IMR-90 (cell line): ENCODE results near the gene CORO7. TPM values are rescaled to one million over a fixed set of nuclear protein-coding genes. Genes with fewer than 3 reads are reported as not detected.

Experiments
- ATAC-seq: fragments of 200-7000 bp; cut with Tn5 transposase; 2 replicates; pipeline ENCODE4 v1.9.1; 2020; ENCODE audit warnings: low read depth, mild to moderate bottlenecking, moderate library complexity
- BruUV-seq: library from RNA; stranded (reverse); fragments of 400-500 nt; replicated peaks from 2 replicates; lab custom pipeline; 2021; lab: Mats Ljungman, UMichigan
- CTCF ChIA-PET: fragments of 300-600 bp; formaldehyde crosslinking; extraction: SDS; loops from one replicate; lab custom pipeline; 2021; ENCODE audit warnings: antibody characterized with exemption; lab: Yijun Ruan, JAX
- POLR2A ChIA-PET: fragments of 300-600 bp; sonication (Branson Sonifier 250); formaldehyde crosslinking; loops from one replicate; lab custom pipeline; 2022; ENCODE audit warnings: antibody characterized with exemption; ENCODE audit not compliant: unreplicated experiment; lab: Charles Lee
- DNase-seq: peaks from one replicate; pipeline ENCODE4 v3.0.0; 2013
- H2AFZ ChIP-seq: replicated peaks from 2 replicates; pipeline ENCODE3; 2013; ENCODE audit warnings: low read length, mild to moderate bottlenecking; ENCODE audit not compliant: poor library complexity
- H2AK5ac ChIP-seq: 2 replicates; pipeline ENCODE4 v1.6.1; 2013; ENCODE audit warnings: low read depth, low read length, inconsistent platforms
- H2AK9ac ChIP-seq: replicated peaks from 2 replicates; pipeline ENCODE3; 2013; ENCODE audit warnings: mild to moderate bottlenecking, low read depth, low read length, moderate library complexity; ENCODE audit not compliant: poor library complexity
- H2BK120ac ChIP-seq: 2 replicates; pipeline ENCODE4 v1.6.1; 2013; ENCODE audit warnings: low read depth, low read length, inconsistent platforms
- H2BK15ac ChIP-seq: 3 replicates; pipeline ENCODE4 v1.6.1; 2013; ENCODE audit warnings: low read depth, low read length, inconsistent platforms
- H2BK20ac ChIP-seq: 2 replicates; pipeline ENCODE4 v1.6.1; 2013; ENCODE audit warnings: low read depth, mild to moderate bottlenecking, inconsistent platforms, low read length, moderate library complexity
- H2BK5ac ChIP-seq: 2 replicates; pipeline ENCODE4 v1.6.1; 2013; ENCODE audit warnings: mild to moderate bottlenecking, low read depth, low read length, inconsistent platforms; ENCODE audit not compliant: poor library complexity, severe bottlenecking
- H3K14ac ChIP-seq: replicated peaks from 2 replicates; pipeline ENCODE4 v1.6.1; 2013; ENCODE audit warnings: low read depth, low read length, inconsistent platforms
- H3K18ac ChIP-seq: 2 replicates; pipeline ENCODE4 v1.6.1; 2013; ENCODE audit warnings: low read depth, low read length, control low read depth
- H3K23ac ChIP-seq: 2 replicates; pipeline ENCODE4 v1.6.1; 2013; ENCODE audit warnings: low read depth, low read length, inconsistent platforms
- H3K27ac ChIP-seq: 2 replicates; pipeline ENCODE4 v1.5.1; 2013; ENCODE audit warnings: mild to moderate bottlenecking, control low read depth, low read length; ENCODE audit not compliant: insufficient read depth
- H3K27me3 ChIP-seq: 2 replicates; pipeline ENCODE4 v1.6.1; 2013; ENCODE audit warnings: low read length; ENCODE audit not compliant: control insufficient read depth, insufficient read depth
- H3K36me3 ChIP-seq: 2 replicates; pipeline ENCODE4 v1.6.1; 2013; ENCODE audit warnings: low read length, mixed read lengths; ENCODE audit not compliant: control insufficient read depth, insufficient read depth
- H3K4ac ChIP-seq: 2 replicates; pipeline ENCODE4 v1.6.1; 2013; ENCODE audit warnings: low read depth, low read length, inconsistent platforms
- H3K4me1 ChIP-seq: 2 replicates; pipeline ENCODE4 v1.6.1; 2013; ENCODE audit warnings: low read length, mixed read lengths; ENCODE audit not compliant: control insufficient read depth, insufficient read depth
- H3K4me2 ChIP-seq: 2 replicates; pipeline ENCODE4 v1.6.1; 2013; ENCODE audit warnings: low read depth, mild to moderate bottlenecking, control low read depth, low read length, moderate library complexity
- H3K4me3 ChIP-seq: 2 replicates; pipeline ENCODE4 v1.5.1; 2013; ENCODE audit warnings: low read depth, mild to moderate bottlenecking, control low read depth, low read length, moderate library complexity; ENCODE audit not compliant: insufficient read depth
- H3K56ac ChIP-seq: 2 replicates; pipeline ENCODE4 v1.6.1; 2013; ENCODE audit warnings: low read length, inconsistent platforms; ENCODE audit not compliant: insufficient read depth; ENCODE audit errors: extremely low read depth
- H3K79me1 ChIP-seq, 2 experiments: 2 replicates each; pipeline ENCODE4 v1.6.1; 2013; ENCODE audit warnings: low read length in 2 of 2, inconsistent platforms in 1 of 2, low read depth in 1 of 2
- H3K9ac ChIP-seq: 2 replicates; pipeline ENCODE4 v1.6.1; 2013; ENCODE audit warnings: low read depth, low read length, control low read depth
- H3K9me1 ChIP-seq: 2 replicates; pipeline ENCODE4 v1.6.1; 2013; ENCODE audit warnings: low read length, inconsistent platforms; ENCODE audit not compliant: insufficient read depth
- H3K9me3 ChIP-seq: 2 replicates; pipeline ENCODE4 v1.6.1; 2013; ENCODE audit warnings: low read length; ENCODE audit not compliant: control insufficient read depth, insufficient read depth
- H4K20me1 ChIP-seq: 2 replicates; pipeline ENCODE4 v1.6.1; 2013; ENCODE audit warnings: low read length, inconsistent platforms; ENCODE audit not compliant: insufficient read depth
- H4K5ac ChIP-seq: 2 replicates; pipeline ENCODE4 v1.6.1; 2013; ENCODE audit warnings: mild to moderate bottlenecking, low read depth, low read length, control low read depth
- H4K8ac ChIP-seq, 2 experiments: 2 replicates each; pipeline ENCODE4 v1.6.1; 2013; ENCODE audit warnings: low read depth in 2 of 2, low read length in 2 of 2, control low read depth in 1 of 2, inconsistent platforms in 1 of 2
- H4K91ac ChIP-seq: 2 replicates; pipeline ENCODE4 v1.6.1; 2013; ENCODE audit warnings: low read depth, low read length, inconsistent platforms; ENCODE audit not compliant: insufficient read depth
- CHD1 ChIP-seq: IDR thresholded peaks from 2 replicates; pipeline ENCODE4 v1.6.1; 2012; ENCODE audit warnings: low read depth, low read length, improper control_type of control experiment
- CTCF ChIP-seq: conservative IDR thresholded peaks from 2 replicates; pipeline ENCODE4 v1.5.1; 2012; ENCODE audit warnings: mild to moderate bottlenecking, low read depth, low read length, improper control_type of control experiment
- ELK1 ChIP-seq: fragments of 150-350 bp; IDR thresholded peaks from 2 replicates; pipeline ENCODE4 v1.6.1; 2016; ENCODE audit warnings: low read depth, mild to moderate bottlenecking, low read length, moderate library complexity, borderline replicate concordance
- FOS ChIP-seq: fragments of 150-350 bp; IDR thresholded peaks from 2 replicates; pipeline ENCODE4 v1.6.1; 2016; ENCODE audit warnings: low read depth, low read length
- MAFK ChIP-seq: IDR thresholded peaks from 2 replicates; pipeline ENCODE4 v1.6.1; 2012; ENCODE audit warnings: low read depth, low read length, improper control_type of control experiment
- MAZ ChIP-seq: IDR thresholded peaks from 2 replicates; pipeline ENCODE4 v1.6.1; 2012; ENCODE audit warnings: low read depth, mild to moderate bottlenecking, low read length, improper control_type of control experiment, moderate library complexity, borderline replicate concordance
- MXI1 ChIP-seq: IDR thresholded peaks from 2 replicates; pipeline ENCODE4 v1.6.1; 2012; ENCODE audit warnings: low read depth, mild to moderate bottlenecking, low read length, moderate library complexity, borderline replicate concordance
- NFE2L2 ChIP-seq: fragments of 150-350 bp; IDR thresholded peaks from 2 replicates; pipeline ENCODE4 v1.6.1; 2016; ENCODE audit warnings: low read depth, mild to moderate bottlenecking, low read length
- POLR2A ChIP-seq: IDR thresholded peaks from 2 replicates; pipeline ENCODE4 v1.6.1; 2012; ENCODE audit warnings: mild to moderate bottlenecking, low read depth, low read length
- RAD21 ChIP-seq: IDR thresholded peaks from 2 replicates; pipeline ENCODE4 v1.6.1; 2012; ENCODE audit warnings: low read length, improper control_type of control experiment
- RCOR1 ChIP-seq: IDR thresholded peaks from 2 replicates; pipeline ENCODE4 v1.6.1; 2012; ENCODE audit warnings: mild to moderate bottlenecking, low read length, improper control_type of control experiment; ENCODE audit not compliant: insufficient replicate concordance
- RFX5 ChIP-seq: IDR thresholded peaks from 2 replicates; pipeline ENCODE4 v1.8.0; 2012; ENCODE audit warnings: low read depth, mild to moderate bottlenecking, low read length, moderate library complexity
- SMC3 ChIP-seq: fragments of 150-350 bp; IDR thresholded peaks from 2 replicates; pipeline ENCODE4 v1.6.1; 2016; ENCODE audit warnings: low read depth, mild to moderate bottlenecking, antibody characterized with exemption, low read length, moderate library complexity
- USF2 ChIP-seq: fragments of 150-350 bp; IDR thresholded peaks from 2 replicates; pipeline ENCODE4 v1.6.1; 2017; ENCODE audit warnings: mild to moderate bottlenecking, antibody characterized with exemption, low read length, low read depth
- WGBS, 2 experiments: methylation state at CpG; one replicate each; pipeline versions ENCODE4 v1.1.5 to v1.1.7; 2013; ENCODE audit warnings: missing lambda C conversion rate in 2 of 2; ENCODE audit not compliant: insufficient read length in 1 of 2; ENCODE audit errors: extremely low coverage in 2 of 2; 5-methylcytosine and 5-hydroxymethylcytosine counted together
- dilution Hi-C: fragments of 300-500 bp; cut with HindIII; formaldehyde crosslinking; loops from one replicate; pipeline ENCODE4 v1.14.3; 2018; ENCODE audit warnings: low sequenced_read_pairs; ENCODE audit not compliant: unreplicated experiment
- in situ Hi-C: fragments of 300-500 bp; cut with MboI; formaldehyde crosslinking; loops from 3 replicates; pipeline ENCODE4 v1.14.3; 2019; ENCODE audit warnings: low sequenced_read_pairs, inconsistent platforms, mixed read lengths
- intact Hi-C: fragments of 100-400 bp; cut with micrococcal nuclease; formaldehyde crosslinking; loops from 2 replicates; pipeline ENCODE4 v1.10.0; 2022
- polyA plus RNA-seq, 3 experiments: library from polyadenylated mRNA; depleted of rRNA; stranded (reverse); fragments of >200 nt; gene quantifications; 2 replicates each; pipeline ENCODE4 v1.2.3, GENCODE V29; 2012; ENCODE audit warnings: low replicate concordance in 1 of 3
- total RNA-seq: library from RNA; depleted of rRNA; stranded (reverse); fragments of >200 nt; gene quantifications from 2 replicates; pipeline ENCODE4 v1.2.3, GENCODE V29; 2012

Gene CORO7
- total and polyA plus RNA-seq, 2 of the 4 experiments (the other 2 are of a cell fraction): 6.3 to 26.7 TPM

- Histone ChIP-seq H3K9me3 (no peaks in the 10 kb centered on the region), H3K9ac (peak within 1 kb of the TSS; percentile 89), H3K9me1 (peaks cover 27% of the 10 kb centered on the region), H3K27ac (peak within 1 kb of the TSS; percentile 99), H3K56ac (peak within 1 kb of the TSS; percentile 76), H3K36me3 (peaks cover 6% of the 10 kb centered on the region; the same call in 1 of the 2 replicates), H2BK120ac (peak within 1 kb of the TSS; percentile 91), H3K4me1 (peaks cover 41% of the 10 kb centered on the region), H3K23ac (peak within 1 kb of the TSS; percentile 96), H3K18ac (peak within 1 kb of the TSS; percentile 88), H4K91ac (peak within 1 kb of the TSS; percentile 96), H4K5ac (peak within 1 kb of the TSS; percentile 65), H2AK9ac (peak within 1 kb of the TSS; percentile 96), H2AK5ac (peak within 1 kb of the TSS; percentile 98), H2BK15ac (peak within 1 kb of the TSS; percentile 64; the same call in 2 of the 3 replicates), H3K79me1 (peaks cover 4 to 62% of the 10 kb centered on the region in 2 experiments; a peak in 3 of 4 replicates), H2AFZ (peak within 1 kb of the TSS; percentile 81), H4K20me1 (peaks cover 55% of the 10 kb centered on the region), H4K8ac (peak within 1 kb of the TSS; percentile 3 to 87; a peak in 3 of 4 replicates), H3K14ac (peak within 1 kb of the TSS; percentile 98), H2BK5ac (peak within 1 kb of the TSS; percentile 91), H3K27me3 (no peaks in the 10 kb centered on the region), H3K4me3 (peak within 1 kb of the TSS; percentile 87), H2BK20ac (peak within 1 kb of the TSS; percentile 81), H3K4me2 (peak within 1 kb of the TSS; percentile 97), H3K4ac (peak within 1 kb of the TSS; percentile 96)
- WGBS, 2 experiments: 2% methylated on average over 19 of the region's 50 CpGs; no CpG with 5 or more reads in 1 of the 2 experiments
- peak; percentile 75 for DNase-seq
- POLR2A ChIA-PET: interaction anchor here (0.6 to 1.1 kb wide), 2 partner anchors 62 to 82 kb away, joined by 3 to 11 read pairs; no protein-coding TSS in a partner anchor
- peak; percentile 63 for ATAC-seq
- TF ChIP-seq USF2: peak; percentile 58
- no peak for TF ChIP-seq CTCF
- no peak for TF ChIP-seq FOS
- TF ChIP-seq MAZ: peak; percentile 67; the same call in 1 of the 2 replicates
- peak; percentile 99 for TF ChIP-seq POLR2A
- no peak for TF ChIP-seq ELK1
- no peak for TF ChIP-seq RFX5
- no peak for TF ChIP-seq RAD21
- no peak for TF ChIP-seq MAFK
- no peak for TF ChIP-seq CHD1
- TF ChIP-seq RCOR1: no peak
- TF ChIP-seq NFE2L2: no peak
- peak; percentile 81; the same call in 1 of the 2 replicates for TF ChIP-seq MXI1
- TF ChIP-seq SMC3: no peak
- CTCF ChIA-PET: interaction anchor here (1.5 kb wide), 1 partner anchor 38 kb away, joined by 3 read pairs; no protein-coding TSS in a partner anchor
- BruUV-seq: no TSS peak
- intact Hi-C loops: no loop called here
- dilution Hi-C loops: no loop called here
- in situ Hi-C loops: no loop called here
Observed at GRCh38 chr16:4371357-4372000, 44.9 kb downstream of the CORO7 start, which contains the start of gene VASN. Gene VASN, plus strand, starts transcription at chr16:4371848. Its CDS starts 9,030 bp downstream, at chr16:4380878.
